Neural progenitor cell (in vitro differentiated cells): ENCODE results near the gene POTEF. TPM values are rescaled to one million over a fixed set of nuclear protein-coding genes. Genes with fewer than 3 reads are reported as not detected.
"Not testable (repeated sequence)": the region's sequence is repeated elsewhere in the genome, so short reads cannot be mapped to it uniquely, and the experiment has no call there.

Experiments used
- DNase-seq: peaks from one replicate; pipeline ENCODE4 v3.0.0-alpha.2; 2016; ENCODE audit warnings: low spot score
- H2AFZ ChIP-seq: fragments of 200-600 bp; sonication (generic); replicated peaks from 2 replicates; pipeline ENCODE4 v1.6.1; 2016; ENCODE audit warnings: antibody characterized with exemption
- H3F3A ChIP-seq: fragments of 200-600 bp; sonication (generic); 2 replicates; pipeline ENCODE4 v1.6.1; 2016; ENCODE audit warnings: antibody characterized with exemption, low read depth
- H3K27ac ChIP-seq: fragments of 200-600 bp; sonication (generic); 2 replicates; pipeline ENCODE4 v1.5.1; 2016; ENCODE audit warnings: mild to moderate bottlenecking
- H3K27me3 ChIP-seq: fragments of 200-600 bp; sonication (generic); 2 replicates; pipeline ENCODE4 v1.6.1; 2016; ENCODE audit warnings: mild to moderate bottlenecking, moderate library complexity
- H3K36me3 ChIP-seq: fragments of 200-600 bp; sonication (generic); 2 replicates; pipeline ENCODE4 v1.5.1; 2016
- H3K4me1 ChIP-seq: fragments of 200-600 bp; sonication (generic); 2 replicates; pipeline ENCODE4 v1.6.1; 2016; ENCODE audit warnings: mixed run types
- H3K4me2 ChIP-seq: fragments of 200-600 bp; sonication (generic); 2 replicates; pipeline ENCODE4 v1.6.1; 2016
- H3K4me3 ChIP-seq: fragments of 200-600 bp; sonication (generic); 2 replicates; pipeline ENCODE4 v1.5.1; 2016
- H3K79me2 ChIP-seq: fragments of 200-600 bp; sonication (generic); 2 replicates; pipeline ENCODE4 v1.6.1; 2016; ENCODE audit warnings: low read depth
- H3K9ac ChIP-seq: fragments of 200-600 bp; sonication (generic); 2 replicates; pipeline ENCODE4 v1.6.1; 2016
- H3K9me3 ChIP-seq: fragments of 200-600 bp; sonication (generic); 2 replicates; pipeline ENCODE4 v1.5.1; 2016; ENCODE audit warnings: low read depth
- H4K20me1 ChIP-seq: fragments of 200-600 bp; sonication (generic); 2 replicates; pipeline ENCODE4 v1.6.1; 2016; ENCODE audit warnings: low read depth
- H3K27ac Mint-ChIP-seq: 3 replicates; pipeline ENCODE4 v1.8.0; 2021; ENCODE audit warnings: mixed read lengths
- H3K27me3 Mint-ChIP-seq: 2 replicates; pipeline ENCODE4 v1.8.0; 2022; ENCODE audit warnings: low read depth, mild to moderate bottlenecking, inconsistent platforms, moderate library complexity, mixed read lengths; ENCODE audit not compliant: insufficient read depth
- H3K36me3 Mint-ChIP-seq: 3 replicates; pipeline ENCODE4 v1.8.0; 2021; ENCODE audit warnings: mixed read lengths
- H3K4me1 Mint-ChIP-seq: 3 replicates; pipeline ENCODE4 v1.8.0; 2021; ENCODE audit warnings: mixed read lengths
- H3K4me3 Mint-ChIP-seq: 3 replicates; pipeline ENCODE4 v1.8.0; 2021; ENCODE audit warnings: mild to moderate bottlenecking, moderate library complexity, mixed read lengths
- H3K9me3 Mint-ChIP-seq: 3 replicates; pipeline ENCODE4 v1.8.0; 2020; ENCODE audit warnings: mixed read lengths
- EZH2 ChIP-seq: fragments of 200-600 bp; sonication (generic); IDR thresholded peaks from 2 replicates; pipeline ENCODE4 v1.6.1; 2017; ENCODE audit warnings: antibody characterized with exemption, mild to moderate bottlenecking, moderate library complexity
- EZH2phosphoT487 ChIP-seq: fragments of 200-600 bp; sonication (generic); IDR thresholded peaks from 2 replicates; pipeline ENCODE4 v1.6.1; 2017; ENCODE audit warnings: antibody characterized with exemption
- total RNA-seq: library from RNA; depleted of rRNA; stranded (reverse); fragments of >200 nt; gene quantifications from 2 replicates; pipeline ENCODE4 v1.2.3, GENCODE V29; 2015; ENCODE audit warnings: low replicate concordance
- TF ChIP-seq, protein P1 (sequence below): fragments of 200-600 bp; sonication (generic); IDR thresholded peaks from 2 replicates; pipeline ENCODE4 v1.5.1; 2017; ENCODE audit warnings: antibody characterized with exemption, mild to moderate bottlenecking

POTEF gene
- 15.1 and 17.6 TPM in 2 replicates for total RNA-seq

DNA sequence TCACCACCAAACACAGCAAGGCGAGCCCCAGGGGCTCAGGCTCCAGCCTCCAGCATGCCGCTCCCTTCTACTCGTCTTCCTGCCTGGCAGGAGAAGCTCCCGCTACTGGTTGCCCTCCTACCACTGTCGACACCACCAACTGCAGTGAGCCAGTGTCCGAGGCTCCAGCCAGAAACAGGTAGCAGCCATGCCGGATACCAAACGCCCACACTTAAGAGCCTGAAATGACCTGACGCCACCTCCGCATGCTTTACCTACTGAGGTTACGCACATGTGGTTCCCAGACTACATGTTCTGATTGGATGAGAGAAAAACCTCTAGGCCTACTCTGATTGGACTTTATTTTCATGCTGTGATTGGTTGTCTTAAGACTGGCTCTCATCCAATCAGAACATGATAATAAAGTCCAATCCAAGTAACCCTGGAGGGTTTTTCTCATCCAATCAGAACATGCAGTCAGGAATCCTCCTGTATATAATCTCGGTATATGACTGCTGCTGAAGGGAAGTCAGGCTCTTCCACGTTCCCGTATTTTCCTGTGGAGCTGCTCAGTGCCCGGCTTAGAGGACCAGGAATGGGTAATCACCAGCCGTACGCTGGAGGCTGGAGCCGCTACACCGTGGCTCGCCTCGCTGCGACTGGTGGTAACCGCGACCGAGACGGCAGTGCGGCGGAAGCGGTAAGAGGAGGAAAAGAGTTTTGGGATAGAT, at the start of gene POTEF:
Gene POTEF, minus strand, starts transcription at position 103 of the 710 bp plus-strand sequence. CDS start 8,707 bp downstream, outside the sequence.
- not testable (repeated sequence) for H3K36me3 Mint-ChIP-seq, H4K20me1 ChIP-seq, H3K36me3 ChIP-seq, H3K9ac ChIP-seq, H3K4me1 Mint-ChIP-seq, H3K27me3 ChIP-seq, H3K9me3 ChIP-seq, H2AFZ ChIP-seq, H3K9me3 Mint-ChIP-seq, H3K27ac ChIP-seq, H3K27me3 Mint-ChIP-seq, H3F3A ChIP-seq, H3K27ac Mint-ChIP-seq
- DNase-seq: peak; percentile 73
- H3K4me3 ChIP-seq: peak within 1 kb of the TSS; percentile 54
- H3K79me2 ChIP-seq: peaks cover 39% of the 10 kb centered on the region
- H3K4me2 ChIP-seq: peak within 1 kb of the TSS; percentile 66
- peaks cover 11% of the 10 kb centered on the region for H3K4me1 ChIP-seq
- H3K4me3 Mint-ChIP-seq: peak within 1 kb of the TSS; percentile 87

DNA sequence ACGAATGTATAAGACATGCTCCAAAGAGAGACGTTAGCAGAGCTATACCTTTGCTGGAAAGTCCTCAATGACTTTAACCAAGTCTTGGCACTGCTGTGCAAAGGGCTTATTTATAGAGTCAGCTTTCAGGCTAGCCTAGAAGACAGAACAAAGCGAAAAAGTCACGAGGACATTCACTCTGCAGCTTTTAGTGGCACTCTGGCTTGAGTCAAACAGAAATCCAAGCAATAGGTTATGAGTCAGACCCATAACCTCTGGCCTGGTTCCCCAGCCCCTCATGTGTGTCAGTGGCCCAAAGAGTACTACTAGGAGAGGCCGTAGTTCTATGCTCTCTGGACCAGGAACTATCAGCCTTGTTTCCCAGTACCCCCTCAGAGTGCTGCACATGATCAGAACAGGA, 45.8 kb upstream of the POTEF start:
- not testable (repeated sequence) for H3K36me3 Mint-ChIP-seq, H3K27ac Mint-ChIP-seq, H3K4me1 Mint-ChIP-seq, H3K4me1 ChIP-seq, H3F3A ChIP-seq, H3K27me3 ChIP-seq, H3K27me3 Mint-ChIP-seq, H3K4me3 ChIP-seq, H2AFZ ChIP-seq, DNase-seq, H3K27ac ChIP-seq, H3K36me3 ChIP-seq, H3K4me2 ChIP-seq, H3K9me3 ChIP-seq, H3K4me3 Mint-ChIP-seq, H3K9ac ChIP-seq, H3K9me3 Mint-ChIP-seq
- peaks cover 39% of the 10 kb centered on the region for H3K79me2 ChIP-seq
- peaks cover 27% of the 10 kb centered on the region for H4K20me1 ChIP-seq

DNA sequence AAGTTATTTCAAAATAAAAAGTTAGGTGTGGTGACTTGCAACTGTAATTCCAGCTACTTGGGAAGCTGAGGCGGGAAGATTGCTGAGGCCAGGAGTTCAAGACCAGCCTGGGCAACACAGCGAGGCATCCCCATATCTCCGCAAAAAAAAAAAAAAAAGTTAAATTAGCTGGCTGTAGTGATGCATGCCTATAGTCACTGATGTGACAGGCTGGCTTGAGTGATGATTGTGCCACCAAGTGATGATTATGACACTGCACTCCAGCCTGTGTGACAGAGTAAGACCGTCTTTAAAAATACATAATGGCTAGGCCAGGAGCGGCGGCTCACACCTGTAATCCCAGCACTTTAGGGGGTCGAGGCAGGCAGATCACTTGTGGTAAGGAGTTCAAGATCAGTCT, 40.9 kb upstream of the POTEF start:
- no peak overlapping the region for H3K4me2 ChIP-seq
- no peak overlapping the region for H3K27ac ChIP-seq
- no peak overlapping the region for H3K9ac ChIP-seq
- no peaks in the 10 kb centered on the region for H3K27me3 ChIP-seq
- no peak for TF ChIP-seq EZH2
- TF ChIP-seq EZH2phosphoT487: no peak
- TF ChIP-seq, protein P1, sequence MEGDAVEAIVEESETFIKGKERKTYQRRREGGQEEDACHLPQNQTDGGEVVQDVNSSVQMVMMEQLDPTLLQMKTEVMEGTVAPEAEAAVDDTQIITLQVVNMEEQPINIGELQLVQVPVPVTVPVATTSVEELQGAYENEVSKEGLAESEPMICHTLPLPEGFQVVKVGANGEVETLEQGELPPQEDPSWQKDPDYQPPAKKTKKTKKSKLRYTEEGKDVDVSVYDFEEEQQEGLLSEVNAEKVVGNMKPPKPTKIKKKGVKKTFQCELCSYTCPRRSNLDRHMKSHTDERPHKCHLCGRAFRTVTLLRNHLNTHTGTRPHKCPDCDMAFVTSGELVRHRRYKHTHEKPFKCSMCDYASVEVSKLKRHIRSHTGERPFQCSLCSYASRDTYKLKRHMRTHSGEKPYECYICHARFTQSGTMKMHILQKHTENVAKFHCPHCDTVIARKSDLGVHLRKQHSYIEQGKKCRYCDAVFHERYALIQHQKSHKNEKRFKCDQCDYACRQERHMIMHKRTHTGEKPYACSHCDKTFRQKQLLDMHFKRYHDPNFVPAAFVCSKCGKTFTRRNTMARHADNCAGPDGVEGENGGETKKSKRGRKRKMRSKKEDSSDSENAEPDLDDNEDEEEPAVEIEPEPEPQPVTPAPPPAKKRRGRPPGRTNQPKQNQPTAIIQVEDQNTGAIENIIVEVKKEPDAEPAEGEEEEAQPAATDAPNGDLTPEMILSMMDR: no peak
- H3F3A ChIP-seq: no peaks in the 10 kb centered on the region
- H4K20me1 ChIP-seq: peaks cover 13% of the 10 kb centered on the region
- Mint-ChIP-seq H3K27ac (no peak overlapping the region), H3K4me3 (no peak overlapping the region), H3K9me3 (no peaks in the 10 kb centered on the region), H3K36me3 (peaks cover 24% of the 10 kb centered on the region), H3K27me3 (no peaks in the 10 kb centered on the region), H3K4me1 (no peaks in the 10 kb centered on the region)
- no peaks in the 10 kb centered on the region for H3K4me1 ChIP-seq
- DNase-seq: no peak
- no peaks in the 10 kb centered on the region for H3K9me3 ChIP-seq
- H2AFZ ChIP-seq: no peak overlapping the region
- H3K36me3 ChIP-seq: no peaks in the 10 kb centered on the region
- H3K4me3 ChIP-seq: no peak overlapping the region
- H3K79me2 ChIP-seq: no peaks in the 10 kb centered on the region

DNA sequence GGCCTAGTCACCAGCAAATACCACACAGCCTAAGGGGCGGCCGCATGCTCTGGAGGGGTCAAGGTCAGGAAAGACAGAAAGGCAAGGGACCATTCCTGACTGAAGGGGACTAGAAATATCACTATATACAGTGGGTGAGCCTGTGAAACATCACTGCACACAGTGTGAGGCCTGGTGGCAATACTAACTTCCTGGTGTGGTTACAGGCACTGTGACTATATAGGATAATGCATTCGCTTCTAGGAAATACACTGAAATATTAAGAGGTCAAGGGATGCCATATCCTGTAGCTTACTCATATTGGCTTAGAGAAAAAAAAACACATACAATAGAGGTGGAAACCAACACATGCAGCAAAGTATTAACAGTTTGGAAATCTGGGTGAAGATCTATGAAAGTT, 40.1 kb upstream of the POTEF start:
- H3F3A ChIP-seq, H3K27me3 ChIP-seq, H3K4me2 ChIP-seq, H3K27me3 Mint-ChIP-seq, H3K27ac Mint-ChIP-seq, H3K4me3 ChIP-seq, H3K79me2 ChIP-seq, H3K27ac ChIP-seq, H3K9me3 ChIP-seq, H2AFZ ChIP-seq, H3K4me1 ChIP-seq, H3K36me3 ChIP-seq, H3K4me3 Mint-ChIP-seq, H3K9me3 Mint-ChIP-seq, H3K9ac ChIP-seq, H3K4me1 Mint-ChIP-seq, DNase-seq: not testable (repeated sequence)
- H4K20me1 ChIP-seq: peaks cover 13% of the 10 kb centered on the region
- H3K36me3 Mint-ChIP-seq: peaks cover 28% of the 10 kb centered on the region

DNA sequence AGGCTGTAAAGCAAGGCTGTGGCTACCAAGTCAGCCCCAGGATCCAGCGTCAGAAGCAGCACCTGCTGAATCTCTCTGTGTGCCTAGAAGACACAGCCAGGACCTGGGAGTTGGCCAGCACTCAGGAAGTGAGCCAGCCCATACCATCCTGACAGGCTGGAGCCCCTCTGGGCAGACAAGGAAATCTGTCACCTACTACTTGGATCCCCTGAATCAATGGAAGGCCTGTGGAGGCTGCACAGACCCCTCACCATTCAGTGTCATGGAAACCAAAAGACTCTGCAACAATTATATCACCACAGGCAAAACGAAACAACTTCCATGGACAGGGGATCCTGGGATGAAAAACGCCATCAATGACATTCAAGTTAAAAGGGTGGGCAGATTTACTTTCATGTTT, 37.6 kb upstream of the POTEF start:
- H3K4me3 Mint-ChIP-seq, H3K27me3 ChIP-seq, H3K4me2 ChIP-seq, H3K27me3 Mint-ChIP-seq, DNase-seq, H4K20me1 ChIP-seq, H3K4me3 ChIP-seq, H3K36me3 ChIP-seq, H3F3A ChIP-seq, H3K79me2 ChIP-seq, H3K9ac ChIP-seq, H3K9me3 Mint-ChIP-seq, H3K9me3 ChIP-seq, H3K27ac ChIP-seq, H3K27ac Mint-ChIP-seq, H3K4me1 Mint-ChIP-seq, H2AFZ ChIP-seq, H3K4me1 ChIP-seq: not testable (repeated sequence)
- H3K36me3 Mint-ChIP-seq: peaks cover 27% of the 10 kb centered on the region
